ENCODE data around the gene TREML2. TPM values are rescaled to one million over a fixed set of nuclear protein-coding genes. Genes with fewer than 3 reads are reported as not detected.

Gene TREML2
- total RNA-seq, 1 donor from 2014 or later: not detected

GRCh38 chr6:41222513-41222912, 21.6 kb upstream of the TREML2 start:
- intact Hi-C loops (cut with DNase I): no loop called here
- Histone ChIP-seq H3K4me1 (no peaks in the 10 kb centered on the region), H3K27ac (no peak overlapping the region), H3K4me3 (no peak overlapping the region), H3K9me3 (no peaks in the 10 kb centered on the region), H3K36me3 (no peaks in the 10 kb centered on the region), H3K27me3 (no peaks in the 10 kb centered on the region)
- no peak for TF ChIP-seq POLR2AphosphoS5 (IDR thresholded peaks at IDR 0.05; ENCODE audit: insufficient read depth in 1 of 2, low read depth in 1 of 2)
- no peak for TF ChIP-seq CTCF (IDR thresholded peaks at IDR 0.05)
- no peak for TF ChIP-seq POLR2A (IDR thresholded peaks at IDR 0.05)
- DNase-seq (ENCODE audit: extremely low spot score in 2 of 2): no peak

- Histone ChIP-seq H3K4me3 (no peak overlapping the region), H3K36me3 (no peaks in the 10 kb centered on the region), H3K27me3 (no peaks in the 10 kb centered on the region), H3K9me3 (no peaks in the 10 kb centered on the region), H3K4me1 (no peaks in the 10 kb centered on the region), H3K27ac (no peak overlapping the region)
- no peak for DNase-seq (ENCODE audit: extremely low spot score in 2 of 2)
- TF ChIP-seq CTCF (IDR thresholded peaks at IDR 0.05) (no peak), POLR2A (IDR thresholded peaks at IDR 0.05) (no peak), POLR2AphosphoS5 (IDR thresholded peaks at IDR 0.05; ENCODE audit: insufficient read depth in 1 of 2, low read depth in 1 of 2) (no peak)
- intact Hi-C loops (cut with DNase I): no loop called here
Measured at GRCh38 chr6:41222045-41222444, 21.1 kb upstream of the TREML2 start.

GRCh38 chr6:41216616-41217015, 15.7 kb upstream of the TREML2 start:
- DNase-seq (ENCODE audit: extremely low spot score in 2 of 2): no peak
- Histone ChIP-seq H3K27me3 (no peaks in the 10 kb centered on the region), H3K4me1 (no peaks in the 10 kb centered on the region), H3K36me3 (no peaks in the 10 kb centered on the region), H3K9me3 (no peaks in the 10 kb centered on the region), H3K27ac (no peak overlapping the region), H3K4me3 (no peak overlapping the region)
- intact Hi-C loops (cut with DNase I): no loop called here
- TF ChIP-seq CTCF (IDR thresholded peaks at IDR 0.05): no peak
- no peak for TF ChIP-seq POLR2A (IDR thresholded peaks at IDR 0.05)
- no peak for TF ChIP-seq POLR2AphosphoS5 (IDR thresholded peaks at IDR 0.05; ENCODE audit: insufficient read depth in 1 of 2, low read depth in 1 of 2)

GRCh38 chr6:41215777-41216176, 14.8 kb upstream of the TREML2 start:
- no peak overlapping the region for H3K27ac ChIP-seq
- TF ChIP-seq POLR2A (IDR thresholded peaks at IDR 0.05): no peak
- TF ChIP-seq CTCF (IDR thresholded peaks at IDR 0.05): no peak
- TF ChIP-seq POLR2AphosphoS5 (IDR thresholded peaks at IDR 0.05; ENCODE audit: insufficient read depth in 1 of 2, low read depth in 1 of 2): no peak
- DNase-seq (ENCODE audit: extremely low spot score in 2 of 2): no peak
- no peak overlapping the region for H3K4me3 ChIP-seq
- H3K27me3 ChIP-seq: no peaks in the 10 kb centered on the region
- no peaks in the 10 kb centered on the region for H3K4me1 ChIP-seq
- no peaks in the 10 kb centered on the region for H3K9me3 ChIP-seq
- no peaks in the 10 kb centered on the region for H3K36me3 ChIP-seq
- intact Hi-C loops (cut with DNase I): no loop called here

- Histone ChIP-seq H3K4me1 (no peaks in the 10 kb centered on the region), H3K27me3 (no peaks in the 10 kb centered on the region), H3K9me3 (no peaks in the 10 kb centered on the region), H3K36me3 (no peaks in the 10 kb centered on the region), H3K27ac (no peak overlapping the region), H3K4me3 (no peak overlapping the region)
- no peak for TF ChIP-seq POLR2AphosphoS5 (IDR thresholded peaks at IDR 0.05; ENCODE audit: insufficient read depth in 1 of 2, low read depth in 1 of 2)
- no peak for TF ChIP-seq POLR2A (IDR thresholded peaks at IDR 0.05)
- no peak for TF ChIP-seq CTCF (IDR thresholded peaks at IDR 0.05)
- no peak for DNase-seq (ENCODE audit: extremely low spot score in 2 of 2)
- intact Hi-C loops (cut with DNase I): no loop called here
Measured at GRCh38 chr6:41214559-41215238, 13.8 kb upstream of the TREML2 start.

All from vagina (tissue), 2 donors.